HG03095 (cell line): Measurements from ENCODE around the gene GDPGP1.

Experiments
- ATAC-seq: cut with Tn5 transposase; IDR thresholded peaks from one replicate; pipeline ENCODE4 v1.9.1; 2021; ENCODE audit warnings: moderate library complexity; ENCODE audit not compliant: unreplicated experiment

The GDPGP1 gene

GRCh38 chr15:90203473-90203872, 30.5 kb upstream of the GDPGP1 start:
- ATAC-seq, result no peak

DNA sequence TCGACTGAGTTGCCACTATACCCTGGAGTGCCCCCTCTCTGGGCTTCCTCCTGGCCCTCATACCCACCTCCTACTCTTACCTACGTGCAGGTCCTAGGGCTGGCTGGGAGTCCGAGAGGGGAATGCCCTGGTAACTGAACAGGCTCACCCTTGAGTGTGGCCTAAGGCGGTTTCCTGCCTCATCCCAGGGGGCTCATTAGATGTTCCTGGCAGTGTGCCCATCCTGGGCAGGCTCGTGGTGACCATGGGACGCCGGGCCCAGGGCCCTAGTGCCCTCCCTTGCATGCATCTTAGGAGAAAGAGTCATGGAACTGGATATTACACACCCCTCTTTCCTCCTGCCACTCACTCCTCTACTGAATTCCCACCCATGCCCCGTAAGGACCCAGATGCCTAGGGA, 30.1 kb upstream of the GDPGP1 start:
- ATAC-seq, result no peak

DNA sequence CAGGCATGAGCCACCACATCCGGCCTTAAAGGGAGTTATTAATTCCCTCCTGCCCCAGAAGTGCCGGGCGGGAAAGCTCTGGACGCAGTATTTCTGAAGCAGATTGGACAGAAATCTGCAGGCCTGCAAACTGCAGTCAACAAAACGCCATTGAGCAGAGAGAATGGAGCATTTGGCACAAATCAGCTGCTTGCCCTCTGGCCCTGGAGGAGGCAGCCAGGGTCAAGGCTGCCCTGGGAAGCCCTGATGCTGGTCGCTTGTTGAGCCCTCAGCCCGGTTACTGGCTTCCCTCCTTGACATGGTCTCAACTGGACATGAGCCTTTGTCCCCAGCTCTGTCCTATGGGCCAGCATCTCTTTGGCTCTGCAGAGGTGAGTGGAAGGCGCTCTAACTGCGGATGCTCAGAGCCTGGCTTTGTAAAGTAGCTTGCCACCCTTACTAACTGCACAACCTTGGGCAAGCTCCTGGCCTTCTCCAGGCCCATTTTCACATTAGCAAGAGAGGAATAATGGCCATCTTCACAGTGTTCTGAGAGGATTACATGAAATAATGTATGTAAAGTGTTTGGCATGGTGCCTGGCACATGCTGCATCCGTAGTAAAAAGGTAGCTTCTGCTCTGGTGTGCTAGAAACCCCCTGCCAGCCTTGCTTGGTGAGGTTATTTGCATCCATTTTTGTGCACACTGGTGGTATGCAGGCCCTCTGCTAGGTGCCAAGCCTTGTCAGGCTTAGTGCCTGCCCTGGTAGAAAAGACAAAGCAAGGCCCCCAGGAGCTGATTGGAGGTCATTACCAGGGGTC, 28.8 kb upstream of the GDPGP1 start:
- no peak for ATAC-seq

GRCh38 chr15:90205886-90206285, 28.1 kb upstream of the GDPGP1 start:
- no peak for ATAC-seq

DNA sequence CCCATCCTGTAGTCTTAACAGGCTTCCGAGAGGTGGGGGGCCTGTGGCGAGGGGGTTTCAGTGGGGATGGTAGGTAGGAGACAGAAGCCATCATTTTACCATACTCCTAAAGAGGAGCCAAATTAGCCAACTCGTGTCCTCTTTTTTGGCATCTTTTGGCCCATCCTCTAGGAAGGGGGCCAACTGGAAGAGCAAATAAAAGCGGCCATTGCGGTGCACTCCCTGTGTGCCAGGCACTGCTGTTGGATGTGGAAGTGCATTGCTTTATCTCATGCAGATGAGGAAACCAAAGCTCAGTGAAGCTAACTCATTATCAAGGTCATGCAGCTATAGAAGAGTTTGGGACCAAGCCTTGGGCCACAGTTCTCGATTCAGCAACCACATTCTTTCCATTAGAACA, 26.8 kb upstream of the GDPGP1 start:
- ATAC-seq, result no peak

GRCh38 chr15:90208356-90208755, 25.7 kb upstream of the GDPGP1 start:
- ATAC-seq, result no peak

DNA sequence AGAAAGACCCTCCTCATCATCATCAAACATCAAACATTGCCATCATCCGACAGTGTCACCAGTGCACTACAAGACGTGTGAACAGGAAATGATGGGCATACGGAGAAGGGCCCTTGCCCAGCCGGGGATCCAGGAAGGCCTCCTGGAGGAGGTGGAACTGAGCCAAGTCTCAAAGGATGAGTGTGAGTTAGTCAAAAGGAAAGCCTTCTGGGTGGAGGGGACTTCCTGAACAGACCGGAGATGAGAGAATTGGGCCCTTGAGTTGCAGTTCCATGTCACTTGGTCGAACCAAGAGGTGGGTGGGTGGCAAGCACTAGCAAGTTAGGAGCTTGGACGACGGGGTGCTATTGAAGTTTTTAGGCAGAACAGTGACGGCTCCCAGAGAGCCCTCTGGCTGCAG, 24.4 kb upstream of the GDPGP1 start:
- no peak for ATAC-seq

DNA sequence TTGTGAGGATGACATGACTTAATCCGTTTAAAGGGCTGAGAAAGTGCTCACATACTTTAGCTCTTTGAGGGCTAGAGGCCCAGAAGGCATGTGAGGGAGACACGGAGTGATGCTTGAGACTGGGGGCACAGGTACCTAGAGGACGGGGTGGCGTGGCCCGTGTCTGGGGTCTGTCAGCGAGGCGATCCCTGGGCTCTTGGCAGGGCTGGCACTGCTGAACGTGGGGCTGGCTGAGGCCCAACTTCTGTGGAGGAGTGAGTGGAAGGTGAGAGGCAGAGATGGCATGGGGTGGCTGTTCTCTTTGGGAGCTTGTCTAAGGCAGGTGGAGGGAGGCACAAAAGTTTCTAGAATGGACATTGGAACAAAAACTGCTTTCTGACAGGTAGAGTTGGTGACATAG, 23.4 kb upstream of the GDPGP1 start:
- ATAC-seq, result no peak

- ATAC-seq, result no peak
Observed at GRCh38 chr15:90211009-90211408, 23.0 kb upstream of the GDPGP1 start.

DNA sequence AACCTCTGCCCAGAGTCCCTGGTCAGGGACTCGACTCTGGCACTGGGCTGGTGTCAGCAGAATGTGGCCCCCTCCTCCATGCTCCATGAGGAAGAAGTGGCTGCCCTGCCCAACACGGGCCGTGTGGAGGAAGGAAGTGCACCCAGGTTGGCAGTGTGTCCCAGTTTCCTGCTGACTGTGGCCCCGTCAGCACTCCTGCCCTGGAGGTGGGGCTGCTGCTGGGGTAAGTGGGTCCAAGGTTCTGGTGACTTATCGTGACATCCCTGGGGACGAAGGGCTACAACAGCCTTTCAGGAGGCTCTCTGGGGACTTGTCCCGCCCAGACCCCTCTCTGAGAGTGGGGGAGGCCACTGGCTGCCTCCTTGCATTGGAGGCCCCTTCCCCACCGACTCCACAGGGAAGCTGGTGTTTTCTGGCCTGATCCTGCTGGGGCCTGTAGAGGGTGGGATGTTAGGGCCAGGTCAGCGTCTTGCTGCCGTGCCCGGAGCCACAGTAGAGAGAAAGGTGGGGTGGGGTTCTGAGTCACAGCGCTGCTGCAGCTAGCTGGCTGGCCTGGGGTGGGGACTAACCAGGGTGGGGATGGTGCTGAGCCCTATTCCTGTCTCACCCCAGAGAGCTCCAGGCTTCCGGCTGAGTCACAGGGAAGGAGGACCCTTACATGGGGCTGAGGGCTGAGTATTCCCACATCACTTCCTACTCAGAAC, 22.4 kb upstream of the GDPGP1 start:
- ATAC-seq, result no peak

GRCh38 chr15:90212221-90213098, 21.5 kb upstream of the GDPGP1 start:
- no peak for ATAC-seq

DNA sequence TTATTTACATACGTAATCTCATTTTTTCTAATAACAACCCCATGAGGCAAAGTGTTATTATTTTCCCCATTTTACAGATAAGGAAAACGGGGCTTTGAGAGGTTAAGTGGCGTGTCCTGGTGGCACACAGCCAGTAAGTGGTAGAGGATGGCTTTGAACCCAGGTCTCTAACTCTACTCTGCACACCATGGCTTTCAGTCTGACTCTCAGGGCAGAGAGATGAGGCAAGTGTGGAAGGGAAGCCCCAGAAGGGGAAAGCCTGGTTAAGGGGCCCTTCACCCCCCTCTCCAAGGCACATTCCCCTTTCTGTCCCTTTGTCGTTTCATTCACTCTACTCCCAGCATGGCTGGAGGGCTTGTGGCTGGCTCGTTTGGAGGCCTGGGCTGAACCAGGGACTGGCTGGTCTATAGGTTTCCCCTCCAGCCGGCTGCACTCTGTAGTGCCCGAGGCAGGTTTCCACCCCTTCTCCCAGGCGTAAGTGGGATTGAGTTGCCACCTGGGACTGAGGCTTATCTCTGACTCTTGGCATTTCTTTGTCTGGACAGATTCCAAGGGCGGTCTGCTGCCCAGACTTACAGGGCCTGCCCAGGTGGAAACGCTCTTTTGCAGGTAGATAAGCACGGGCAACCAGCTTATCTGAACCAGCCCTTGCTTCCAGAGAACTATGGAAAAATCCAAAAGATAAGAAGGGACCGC, 20.7 kb upstream of the GDPGP1 start:
- no peak for ATAC-seq

GRCh38 chr15:90213818-90214204, 20.2 kb upstream of the GDPGP1 start:
- ATAC-seq, result no peak

DNA sequence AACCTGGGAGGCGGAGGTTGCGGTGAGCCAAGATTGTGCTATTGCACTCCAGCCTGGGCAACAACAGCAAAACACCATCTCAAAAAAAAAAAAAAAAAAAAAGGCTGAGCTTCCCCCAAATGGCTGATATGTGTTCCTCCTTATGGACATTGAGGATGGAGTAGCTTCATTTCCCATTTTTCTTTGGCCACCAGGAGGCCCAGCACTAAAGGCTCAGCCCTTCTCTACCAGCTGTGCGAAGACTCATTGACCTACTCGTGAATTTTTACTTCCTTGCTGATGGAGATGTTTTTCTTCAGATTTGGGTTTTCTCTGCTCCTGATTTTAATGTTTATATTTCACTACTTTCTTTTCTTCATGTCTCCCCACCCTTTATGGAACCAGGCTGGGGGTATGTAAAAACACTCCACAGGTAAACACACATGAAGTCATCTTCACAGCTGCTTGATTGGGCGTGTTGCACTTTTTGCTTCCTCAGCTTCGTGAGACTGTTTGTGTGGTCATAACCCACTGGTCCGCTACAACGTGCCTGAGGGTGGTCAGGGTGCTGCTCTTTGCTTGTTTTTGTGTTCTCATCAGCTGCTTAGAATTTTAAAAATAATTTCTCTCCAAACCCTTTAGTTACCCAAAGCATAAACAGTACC, 19.3 kb upstream of the GDPGP1 start:
- ATAC-seq, result no peak

DNA sequence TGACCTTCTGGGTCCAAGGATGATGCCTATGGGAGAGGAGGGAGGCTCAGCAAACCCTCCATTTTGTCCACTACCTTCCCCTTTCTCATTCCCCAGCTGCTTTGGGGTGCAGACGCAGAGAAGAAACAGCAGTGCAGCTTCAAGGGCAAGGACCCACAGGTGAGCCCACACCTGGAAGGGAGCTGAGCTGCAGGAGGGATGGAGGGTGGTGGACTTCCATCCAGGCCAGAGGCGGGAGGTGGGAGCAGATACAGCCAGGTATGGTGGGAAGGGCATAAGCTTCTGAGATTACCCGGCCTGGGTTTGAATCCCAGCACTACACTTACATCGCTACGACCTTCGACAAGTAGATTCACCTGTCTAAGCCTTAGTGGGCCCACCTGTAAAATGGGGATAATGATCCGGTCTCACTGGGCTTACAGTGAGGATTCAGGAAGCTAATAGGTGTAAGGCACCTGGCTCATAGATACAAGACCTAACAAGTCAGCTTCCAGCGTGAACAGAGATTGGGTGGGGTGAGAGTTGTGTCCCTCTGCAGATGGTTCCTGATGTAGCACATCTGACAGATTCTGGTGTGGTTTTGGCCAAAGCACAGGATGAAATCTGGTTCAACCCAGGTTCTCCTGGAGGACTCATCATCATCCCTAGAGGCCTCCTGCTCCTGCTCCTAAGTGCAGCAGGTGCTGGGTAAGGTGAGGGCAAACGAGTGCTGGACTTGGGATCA, 16.2 kb upstream of the GDPGP1 start:
- ATAC-seq, result no peak

DNA sequence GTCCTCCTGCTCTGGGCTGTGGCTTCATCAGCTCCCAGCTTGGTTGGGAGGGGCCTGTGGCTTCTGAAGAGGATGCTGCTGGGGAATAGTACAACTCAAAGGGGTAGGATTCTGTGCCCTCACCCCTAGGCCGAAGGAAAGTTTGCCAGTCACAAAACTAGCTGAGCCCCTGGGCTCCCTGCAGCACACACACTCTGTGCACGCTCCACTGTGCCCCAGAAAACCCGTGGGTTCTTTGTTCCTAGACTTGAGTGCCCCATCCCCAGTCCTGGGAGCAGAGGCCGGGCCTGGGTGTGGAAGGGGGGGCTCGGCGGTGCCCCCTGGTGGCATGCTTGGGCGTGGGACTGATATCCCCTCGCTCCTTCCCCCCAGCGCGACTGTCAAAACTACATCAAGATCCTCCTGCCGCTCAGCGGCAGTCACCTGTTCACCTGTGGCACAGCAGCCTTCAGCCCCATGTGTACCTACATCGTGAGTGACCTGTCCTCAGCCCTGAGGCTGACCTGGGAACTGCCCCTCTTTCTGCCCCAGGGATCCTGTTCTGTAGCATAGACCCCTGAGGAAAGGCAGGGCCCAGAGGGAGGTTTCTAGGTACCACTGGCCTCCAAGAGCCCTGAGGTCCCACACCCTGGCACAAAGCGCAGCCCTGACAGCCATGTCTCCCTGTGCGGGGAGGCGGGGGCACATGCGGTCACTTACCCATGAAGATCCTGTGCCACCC, 14.4 kb upstream of the GDPGP1 start:
- no peak for ATAC-seq

DNA sequence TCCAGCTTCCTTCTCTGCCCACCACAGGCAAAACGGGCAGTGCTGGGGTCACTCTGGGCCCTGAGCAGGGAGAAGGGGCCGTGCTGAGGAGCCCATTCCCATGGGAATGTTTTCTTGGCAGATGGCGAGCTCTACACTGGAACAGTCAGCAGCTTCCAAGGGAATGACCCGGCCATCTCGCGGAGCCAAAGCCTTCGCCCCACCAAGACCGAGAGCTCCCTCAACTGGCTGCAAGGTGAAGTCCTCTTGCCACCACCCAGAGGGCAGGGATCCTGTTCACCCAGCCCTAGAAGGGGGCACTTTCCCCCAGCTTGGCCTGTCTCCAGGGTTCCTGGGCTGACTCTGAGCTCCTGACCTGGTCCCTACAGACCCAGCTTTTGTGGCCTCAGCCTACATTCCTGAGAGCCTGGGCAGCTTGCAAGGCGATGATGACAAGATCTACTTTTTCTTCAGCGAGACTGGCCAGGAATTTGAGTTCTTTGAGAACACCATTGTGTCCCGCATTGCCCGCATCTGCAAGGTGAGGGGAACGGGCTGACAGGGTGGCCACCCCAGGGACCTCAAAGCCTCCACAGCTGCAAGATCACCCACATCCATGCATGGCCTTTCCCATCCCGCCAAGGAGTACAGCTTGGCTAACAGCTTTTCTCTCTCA, 12.6 kb upstream of the GDPGP1 start:
- ATAC-seq, result no peak

- ATAC-seq, result no peak
Observed at GRCh38 chr15:90222547-90222946, 11.5 kb upstream of the GDPGP1 start.
